GM13977 (cell line): ENCODE data around the gene PFN1.

Experiments used
- DNase-seq: peaks from one replicate; pipeline ENCODE4 v3.0.0; 2012; ENCODE audit warnings: low spot score
- CTCF ChIP-seq: IDR thresholded peaks from 2 replicates; pipeline ENCODE4 v1.5.1; 2012; ENCODE audit warnings: mild to moderate bottlenecking, control low read depth; ENCODE audit not compliant: insufficient read depth; ENCODE audit errors: extremely low read depth, missing control alignments
- in situ Hi-C: fragments of 300-500 bp; cut with MboI; formaldehyde crosslinking; loops from one replicate; pipeline ENCODE4 v1.12.0; 2022; ENCODE audit warnings: low sequenced_read_pairs, low pct_unique_long_range_greater_than_20kb, mixed read lengths, inconsistent platforms; ENCODE audit not compliant: unreplicated experiment

PFN1 gene

GRCh38 chr17:4937553-4937952 is 10.8 kb downstream of the PFN1 start:
- no peak for TF ChIP-seq CTCF
- no peak for DNase-seq
- in situ Hi-C loops, result no loop called here

- in situ Hi-C loops, result no loop called here
- no peak for TF ChIP-seq CTCF
- no peak for DNase-seq
These were observed 11.9 kb downstream of the PFN1 start for GRCh38 chr17:4936436-4936835.

- peak; percentile 8 for DNase-seq
- TF ChIP-seq CTCF, result no peak
- in situ Hi-C loops, result no loop called here
These were observed 12.7 kb downstream of the PFN1 start for GRCh38 chr17:4935650-4936049.

- TF ChIP-seq CTCF, result peak; percentile 35
- DNase-seq, result peak; percentile 68
- in situ Hi-C loops, result no loop called here
These were observed 14.0 kb downstream of the PFN1 start for GRCh38 chr17:4934173-4934979.

- TF ChIP-seq CTCF, result no peak
- in situ Hi-C loops, result no loop called here
- no peak for DNase-seq
These were observed 14.7 kb downstream of the PFN1 start for GRCh38 chr17:4933646-4934045.

- in situ Hi-C loops, result no loop called here
- TF ChIP-seq CTCF, result no peak
- DNase-seq, result no peak
These were observed 15.6 kb downstream of the PFN1 start for GRCh38 chr17:4932756-4933155.
